Keratinocyte (primary cell): ENCODE data around the gene P2RX7.

Experiments
- EZH2 ChIP-seq: IDR thresholded peaks from one replicate; pipeline ENCODE4 v1.6.1; 2012; ENCODE audit warnings: inconsistent platforms, mild to moderate bottlenecking, low read length, moderate library complexity
- TF ChIP-seq, protein P1 (sequence below), 3 experiments: IDR thresholded peaks in 1 of 3; conservative IDR thresholded peaks in 1 of 3; optimal IDR thresholded peaks in 1 of 3; 2 replicates in 2 of 3; 3 replicates in 1 of 3; pipeline versions ENCODE3 to v1.5.1; 2011; ENCODE audit warnings: low read length in 3 of 3, mild to moderate bottlenecking in 3 of 3, moderate library complexity in 2 of 3, control low read depth in 1 of 3, inconsistent platforms in 1 of 3; ENCODE audit not compliant: insufficient read depth in 2 of 3; ENCODE audit errors: extremely low read depth in 1 of 3

DNA sequence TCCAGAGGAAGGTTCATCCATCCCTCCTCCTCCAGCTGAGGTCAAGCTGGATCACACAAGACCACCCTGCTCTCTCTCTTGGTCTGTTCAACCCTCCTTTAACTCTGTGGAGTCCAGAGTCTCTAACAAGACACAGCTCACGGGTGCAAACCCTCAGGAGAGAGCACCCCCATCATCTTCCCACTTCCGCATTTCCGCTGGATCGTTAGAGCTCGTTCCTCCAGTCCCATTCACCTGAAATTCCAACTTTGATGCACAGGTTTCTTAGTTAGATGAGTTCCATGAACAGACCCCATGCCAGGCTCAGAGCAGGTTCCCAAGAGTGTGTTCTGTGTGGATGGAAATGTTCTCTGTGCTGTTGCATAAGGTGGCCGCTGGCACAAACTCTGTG lies 44.5 kb upstream of the P2RX7 start:
- TF ChIP-seq, protein P1, sequence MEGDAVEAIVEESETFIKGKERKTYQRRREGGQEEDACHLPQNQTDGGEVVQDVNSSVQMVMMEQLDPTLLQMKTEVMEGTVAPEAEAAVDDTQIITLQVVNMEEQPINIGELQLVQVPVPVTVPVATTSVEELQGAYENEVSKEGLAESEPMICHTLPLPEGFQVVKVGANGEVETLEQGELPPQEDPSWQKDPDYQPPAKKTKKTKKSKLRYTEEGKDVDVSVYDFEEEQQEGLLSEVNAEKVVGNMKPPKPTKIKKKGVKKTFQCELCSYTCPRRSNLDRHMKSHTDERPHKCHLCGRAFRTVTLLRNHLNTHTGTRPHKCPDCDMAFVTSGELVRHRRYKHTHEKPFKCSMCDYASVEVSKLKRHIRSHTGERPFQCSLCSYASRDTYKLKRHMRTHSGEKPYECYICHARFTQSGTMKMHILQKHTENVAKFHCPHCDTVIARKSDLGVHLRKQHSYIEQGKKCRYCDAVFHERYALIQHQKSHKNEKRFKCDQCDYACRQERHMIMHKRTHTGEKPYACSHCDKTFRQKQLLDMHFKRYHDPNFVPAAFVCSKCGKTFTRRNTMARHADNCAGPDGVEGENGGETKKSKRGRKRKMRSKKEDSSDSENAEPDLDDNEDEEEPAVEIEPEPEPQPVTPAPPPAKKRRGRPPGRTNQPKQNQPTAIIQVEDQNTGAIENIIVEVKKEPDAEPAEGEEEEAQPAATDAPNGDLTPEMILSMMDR (optimal IDR thresholded peaks at IDR 0.05 in 1 of 3, IDR thresholded peaks at IDR 0.05 in 1 of 3, conservative IDR thresholded peaks at IDR 0.05 in 1 of 3; ENCODE audit: extremely low read depth in 1 of 3, insufficient read depth in 2 of 3, low read length in 3 of 3), result no peak
- TF ChIP-seq EZH2, result no peak
